Astrocyte (in vitro differentiated cells and primary cell): Measurements from ENCODE around the gene SBNO2.

Experiments
- CTCF ChIP-seq: IDR thresholded peaks from 2 replicates; pipeline ENCODE4 v1.5.1; 2011; ENCODE audit warnings: low read depth, mild to moderate bottlenecking, inconsistent platforms, low read length, moderate library complexity; ENCODE audit not compliant: insufficient read depth
- EZH2 ChIP-seq: IDR thresholded peaks from 2 replicates; pipeline ENCODE4 v1.6.1; 2012; ENCODE audit warnings: mild to moderate bottlenecking, low read length, inconsistent platforms; ENCODE audit not compliant: insufficient read depth

DNA sequence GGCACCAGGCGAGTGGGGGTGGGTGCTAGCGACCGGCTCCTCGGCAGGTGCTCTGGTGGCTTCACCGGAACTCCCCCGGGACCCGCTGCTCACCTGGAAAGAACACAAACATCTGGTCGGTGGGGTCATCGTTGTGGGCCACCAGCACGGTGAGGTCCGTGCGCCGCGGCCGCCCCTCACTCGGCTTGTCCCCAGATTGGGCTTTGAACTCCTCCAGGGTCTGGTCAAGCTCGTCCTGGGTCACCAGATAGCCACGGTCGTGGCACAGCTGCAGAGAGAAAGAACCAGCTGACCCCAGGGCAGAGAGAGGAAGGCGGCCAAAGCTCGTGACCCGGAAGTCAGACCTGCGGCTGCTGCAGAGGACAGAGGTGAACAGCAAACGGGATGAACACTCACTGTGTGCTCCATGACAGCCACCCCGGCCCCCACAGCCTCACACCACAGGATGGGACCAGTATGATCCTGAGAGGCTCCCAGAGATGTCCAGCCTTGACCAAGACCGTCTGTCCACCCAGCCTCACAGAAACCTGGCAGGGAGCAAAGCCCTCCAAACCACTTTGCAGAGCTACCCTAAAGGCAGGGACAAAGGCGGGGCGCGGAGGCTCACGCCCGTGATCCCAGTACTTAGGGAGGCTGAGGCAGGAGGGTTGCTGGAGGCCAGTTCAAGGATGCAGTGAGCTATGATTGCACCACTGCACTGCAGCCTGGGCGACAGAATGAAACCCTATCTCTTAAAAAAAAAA is 80.1 kb downstream of the SBNO2 start:
- TF ChIP-seq CTCF, result no peak
- TF ChIP-seq EZH2, result no peak
